ENCODE data around the gene CEP250. TPM values are rescaled to one million over a fixed set of nuclear protein-coding genes. Genes with fewer than 3 reads are reported as not detected.

Gene CEP250
- total RNA-seq, 1 donor from 2014 or later = 17.7 TPM

DNA sequence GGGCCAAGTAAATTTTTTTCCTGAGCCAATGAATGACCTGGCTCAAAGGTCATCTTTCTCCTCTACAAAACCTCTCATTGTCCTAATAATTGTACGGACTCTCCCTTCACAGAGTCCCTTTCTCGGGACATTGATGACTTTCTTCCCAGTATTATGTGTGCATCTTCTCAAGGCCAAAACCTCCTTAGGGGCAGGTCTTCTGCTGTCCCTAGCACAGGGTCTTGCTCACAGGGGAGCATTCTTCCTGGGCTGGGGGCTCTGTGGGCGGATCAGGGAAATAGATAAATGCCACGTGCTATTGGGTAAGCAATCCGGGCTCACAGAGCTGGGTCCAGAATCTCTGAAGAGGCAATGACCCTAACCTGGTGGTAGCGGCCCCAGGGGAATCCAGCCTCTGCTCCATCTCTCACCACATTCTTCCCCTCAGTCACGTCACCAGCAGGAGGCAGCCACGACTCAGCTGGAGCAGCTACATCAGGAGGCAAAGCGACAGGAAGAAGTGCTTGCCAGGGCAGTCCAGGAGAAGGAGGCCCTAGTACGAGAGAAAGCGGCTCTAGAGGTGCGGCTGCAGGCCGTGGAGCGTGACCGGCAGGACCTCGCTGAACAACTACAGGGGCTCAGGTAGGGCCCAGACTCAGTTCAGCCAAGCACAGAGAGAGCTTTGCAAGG lies 23.5 kb downstream of the CEP250 start:
- ATAC-seq (no peak), DNase-seq (no peak)
- intact Hi-C loops (cut with micrococcal nuclease) = no loop called here

DNA sequence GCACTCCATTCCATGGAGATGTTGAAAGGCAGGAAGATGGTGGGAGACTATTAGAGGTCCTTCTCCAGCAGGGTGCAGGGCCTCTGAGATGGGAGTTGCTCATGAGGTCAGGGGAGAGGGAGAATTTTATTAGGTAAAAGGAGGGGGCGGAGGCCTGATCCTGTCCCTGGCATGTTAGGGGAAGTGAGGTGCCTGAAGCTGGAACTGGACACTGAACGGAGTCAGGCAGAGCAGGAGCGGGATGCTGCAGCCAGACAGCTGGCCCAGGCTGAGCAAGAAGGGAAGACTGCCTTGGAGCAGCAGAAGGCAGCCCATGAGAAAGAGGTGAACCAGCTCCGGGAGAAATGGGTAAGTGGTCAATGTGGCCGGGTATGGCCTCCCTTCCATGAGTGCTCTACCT lies 24.4 kb downstream of the CEP250 start:
- DNase-seq = no peak
- intact Hi-C loops (cut with micrococcal nuclease) = no loop called here
- ATAC-seq = no peak

DNA sequence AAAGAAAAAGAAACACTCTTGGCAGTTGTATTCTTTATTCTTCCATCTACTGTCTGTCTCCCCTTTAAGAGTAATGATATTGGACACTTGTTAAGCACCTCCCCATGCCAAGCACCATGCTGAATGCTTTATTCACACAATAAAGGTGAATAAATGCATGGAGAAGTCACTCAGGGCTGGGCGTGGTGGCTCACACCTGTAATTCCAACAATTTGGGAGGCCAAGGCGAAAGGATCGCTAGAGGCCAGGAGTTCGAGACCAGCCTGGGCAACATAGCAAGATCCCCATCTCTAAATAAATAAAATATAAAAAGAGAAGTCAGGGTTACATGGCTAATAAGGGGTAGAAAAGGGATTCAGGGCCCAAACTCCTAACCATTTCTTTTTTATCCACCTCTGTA lies 32.1 kb downstream of the CEP250 start:
- ATAC-seq = no peak
- intact Hi-C loops (cut with micrococcal nuclease) = no loop called here
- no peak for DNase-seq

DNA sequence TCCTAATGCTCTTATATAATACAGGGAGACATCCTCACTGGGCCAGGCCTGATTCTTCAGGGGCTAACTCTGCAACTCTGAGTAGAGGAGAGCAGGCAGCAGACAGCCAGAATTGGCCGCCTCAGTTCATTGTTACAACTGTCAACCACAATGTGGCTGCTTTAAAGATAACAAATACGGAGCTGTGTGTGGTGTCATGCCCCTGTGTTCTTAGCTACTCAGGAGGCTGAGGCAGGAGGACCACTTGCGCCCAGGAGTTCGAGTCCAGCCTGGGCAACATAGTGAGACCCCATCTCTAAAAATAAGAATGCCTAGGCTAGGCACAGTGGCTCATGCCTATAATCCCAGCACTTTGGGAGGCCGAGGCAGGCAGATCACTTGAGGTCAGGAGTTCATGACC lies 34.3 kb downstream of the CEP250 start:
- intact Hi-C loops (cut with micrococcal nuclease) = no loop called here
- DNase-seq (no peak), ATAC-seq (no peak)

DNA sequence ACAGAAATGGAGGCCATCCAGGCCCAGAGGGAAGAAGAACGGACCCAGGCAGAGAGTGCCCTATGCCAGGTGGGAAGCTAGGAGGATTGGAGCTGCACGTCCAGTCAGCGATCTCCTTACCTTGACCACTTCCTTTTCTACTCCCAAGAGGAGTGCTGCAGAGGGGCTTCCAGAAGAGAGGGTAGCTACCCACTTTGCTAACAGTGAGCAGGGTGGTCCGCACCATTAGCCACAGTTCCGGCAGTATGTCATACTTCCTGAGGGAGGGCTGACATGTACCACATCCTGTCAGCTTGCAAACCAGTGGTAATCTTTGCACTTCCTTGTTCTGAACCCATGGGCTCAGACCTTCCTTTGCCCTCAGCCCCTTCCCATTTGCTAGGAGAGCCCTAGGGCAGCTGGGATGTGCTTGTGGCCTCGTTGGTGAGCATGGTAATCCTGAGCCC lies 35.4 kb downstream of the CEP250 start:
- ATAC-seq (peak; percentile 68), DNase-seq (no peak)
- intact Hi-C loops (cut with micrococcal nuclease) = no loop called here

DNA sequence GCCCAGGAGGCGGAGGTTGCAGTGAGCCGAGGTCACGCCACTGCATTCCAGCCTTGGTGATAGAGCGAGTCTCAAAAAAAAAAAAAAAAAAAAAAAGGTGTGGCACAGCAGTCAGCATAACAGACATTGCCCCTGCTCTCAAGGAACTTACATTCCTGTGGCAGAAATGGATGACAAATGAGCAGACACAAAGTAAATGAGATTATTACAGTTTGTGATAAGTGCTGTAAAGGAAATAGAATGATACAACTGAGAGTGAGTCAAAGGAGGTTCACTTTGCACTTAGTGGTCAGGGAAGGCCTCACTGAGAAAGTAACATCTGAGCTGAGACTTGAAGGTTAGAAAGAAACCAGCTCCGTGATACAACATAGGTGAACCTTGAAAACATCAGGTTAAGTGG lies 36.4 kb downstream of the CEP250 start:
- intact Hi-C loops (cut with micrococcal nuclease) = no loop called here
- no peak for ATAC-seq
- no peak for DNase-seq

DNA sequence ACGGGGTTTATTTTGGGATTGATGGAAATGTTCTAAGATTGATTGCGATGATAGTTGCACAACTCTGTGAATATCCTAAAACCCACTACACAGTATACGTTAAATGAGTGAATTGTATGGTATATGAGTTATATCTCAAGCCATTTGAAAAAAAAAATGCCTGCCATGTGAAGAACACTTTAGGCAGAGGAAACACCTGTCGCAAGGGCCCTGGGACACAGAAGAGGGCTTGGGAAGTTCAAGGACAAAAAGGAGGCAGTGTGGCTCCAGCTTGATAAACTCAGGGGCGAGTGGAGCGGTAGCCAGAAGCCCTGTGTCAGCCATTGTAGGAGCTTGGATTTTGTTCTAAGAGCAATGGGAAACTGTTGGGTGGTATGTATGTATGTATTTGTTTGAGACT lies 37.0 kb downstream of the CEP250 start:
- intact Hi-C loops (cut with micrococcal nuclease) = no loop called here
- ATAC-seq = no peak
- no peak for DNase-seq

DNA sequence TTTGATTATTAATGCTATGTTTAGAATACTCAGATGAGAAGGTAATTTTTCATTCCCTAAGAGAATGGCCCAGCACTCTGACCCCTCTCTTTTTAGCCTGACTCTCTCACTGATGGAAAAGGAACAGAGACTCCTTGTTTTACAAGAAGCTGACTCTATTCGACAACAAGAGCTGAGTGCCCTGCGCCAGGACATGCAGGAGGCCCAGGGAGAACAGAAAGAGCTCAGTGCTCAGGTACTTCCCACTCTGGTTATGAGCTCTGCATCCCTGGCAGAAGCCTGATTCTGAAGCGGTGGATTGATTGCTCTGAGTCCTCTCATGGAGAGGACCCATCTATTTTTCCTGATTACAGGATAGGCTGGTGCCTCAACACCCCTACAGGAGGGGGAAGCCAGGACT lies 41.1 kb downstream of the CEP250 start:
- no peak for ATAC-seq
- DNase-seq = no peak
- intact Hi-C loops (cut with micrococcal nuclease) = no loop called here

DNA sequence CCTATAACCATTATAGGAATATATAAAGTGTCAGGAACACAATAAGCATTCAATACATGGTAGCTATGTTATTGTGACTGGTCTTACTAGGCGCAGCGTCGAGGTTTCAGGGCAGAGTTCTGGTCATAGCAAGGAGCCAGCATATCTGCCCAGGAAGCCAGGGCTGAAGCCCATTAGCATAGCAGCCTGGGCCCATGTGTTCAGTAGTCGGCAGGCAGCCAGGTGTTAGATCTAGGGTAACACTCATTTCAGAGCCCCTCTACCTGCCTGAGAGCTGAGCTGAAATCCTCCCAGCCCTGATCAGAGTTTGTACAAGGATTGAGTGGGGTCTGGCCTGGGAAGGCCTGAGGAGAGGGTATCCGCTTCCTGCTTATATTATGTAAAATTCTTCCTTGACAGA lies 41.9 kb downstream of the CEP250 start:
- intact Hi-C loops (cut with micrococcal nuclease) = no loop called here
- DNase-seq (no peak), ATAC-seq (peak; percentile 43)

DNA sequence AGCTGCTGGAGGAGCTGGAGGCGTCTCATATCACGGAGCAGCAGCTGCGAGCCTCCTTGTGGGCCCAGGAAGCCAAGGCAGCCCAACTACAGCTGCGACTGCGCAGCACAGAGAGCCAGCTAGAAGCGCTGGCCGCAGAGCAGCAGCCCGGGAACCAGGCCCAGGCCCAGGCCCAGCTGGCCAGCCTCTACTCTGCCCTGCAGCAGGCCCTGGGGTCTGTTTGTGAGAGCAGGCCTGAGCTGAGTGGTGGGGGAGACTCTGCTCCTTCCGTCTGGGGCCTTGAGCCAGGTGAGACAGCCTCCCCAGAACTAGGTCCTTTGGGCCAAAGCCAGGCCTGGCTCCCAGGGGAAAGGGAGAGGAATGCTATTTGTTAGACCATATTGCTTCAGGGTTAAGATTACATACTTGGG lies 42.4 kb downstream of the CEP250 start:
- intact Hi-C loops (cut with micrococcal nuclease) = no loop called here
- DNase-seq = peak; percentile 88
- ATAC-seq = peak; percentile 97

DNA sequence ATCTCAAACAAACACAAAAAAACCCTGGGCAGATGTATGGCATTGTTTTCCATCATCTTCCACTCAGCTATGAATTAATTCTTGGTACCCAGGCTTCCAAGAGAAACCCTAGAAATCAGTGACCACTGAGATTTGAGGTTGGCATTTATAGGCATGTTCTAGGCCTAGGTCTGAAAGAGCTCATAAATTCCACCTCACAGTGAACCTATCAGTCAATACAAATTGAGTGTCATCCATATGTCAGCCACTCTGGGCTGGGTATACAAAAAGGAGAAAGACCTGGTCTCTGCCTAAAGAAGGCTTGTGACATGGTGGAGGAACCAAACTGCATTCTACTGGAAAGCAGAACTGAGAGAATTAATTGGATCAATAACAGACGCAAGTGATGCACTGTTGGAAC lies 43.9 kb downstream of the CEP250 start:
- no peak for ATAC-seq
- no peak for DNase-seq
- intact Hi-C loops (cut with micrococcal nuclease) = no loop called here

DNA sequence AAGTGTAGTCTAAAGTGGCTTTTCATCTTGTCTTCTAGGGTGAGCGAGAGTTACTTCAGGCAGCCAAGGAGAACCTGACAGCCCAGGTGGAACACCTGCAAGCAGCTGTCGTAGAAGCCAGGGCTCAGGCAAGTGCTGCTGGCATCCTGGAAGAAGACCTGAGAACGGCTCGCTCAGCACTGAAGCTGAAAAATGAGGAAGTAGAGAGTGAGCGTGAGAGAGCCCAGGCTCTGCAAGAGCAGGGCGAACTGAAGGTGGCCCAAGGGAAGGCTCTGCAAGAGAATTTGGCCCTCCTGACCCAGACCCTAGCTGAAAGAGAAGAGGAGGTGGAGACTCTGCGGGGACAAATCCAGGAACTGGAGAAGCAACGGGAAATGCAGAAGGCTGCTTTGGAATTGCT lies 47.0 kb downstream of the CEP250 start:
- intact Hi-C loops (cut with micrococcal nuclease) = no loop called here
- no peak for ATAC-seq
- DNase-seq = no peak

DNA sequence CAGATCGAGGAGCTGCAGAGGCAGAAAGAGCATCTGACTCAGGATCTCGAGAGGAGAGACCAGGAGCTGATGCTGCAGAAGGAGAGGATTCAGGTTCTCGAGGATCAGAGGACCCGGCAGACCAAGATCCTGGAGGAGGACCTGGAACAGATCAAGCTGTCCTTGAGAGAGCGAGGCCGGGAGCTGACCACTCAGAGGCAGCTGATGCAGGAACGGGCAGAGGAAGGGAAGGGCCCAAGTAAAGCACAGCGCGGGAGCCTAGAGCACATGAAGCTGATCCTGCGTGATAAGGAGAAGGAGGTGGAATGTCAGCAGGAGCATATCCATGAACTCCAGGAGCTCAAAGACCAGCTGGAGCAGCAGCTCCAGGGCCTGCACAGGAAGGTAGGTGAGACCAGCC lies 47.9 kb downstream of the CEP250 start:
- intact Hi-C loops (cut with micrococcal nuclease) = no loop called here
- no peak for ATAC-seq
- no peak for DNase-seq

DNA sequence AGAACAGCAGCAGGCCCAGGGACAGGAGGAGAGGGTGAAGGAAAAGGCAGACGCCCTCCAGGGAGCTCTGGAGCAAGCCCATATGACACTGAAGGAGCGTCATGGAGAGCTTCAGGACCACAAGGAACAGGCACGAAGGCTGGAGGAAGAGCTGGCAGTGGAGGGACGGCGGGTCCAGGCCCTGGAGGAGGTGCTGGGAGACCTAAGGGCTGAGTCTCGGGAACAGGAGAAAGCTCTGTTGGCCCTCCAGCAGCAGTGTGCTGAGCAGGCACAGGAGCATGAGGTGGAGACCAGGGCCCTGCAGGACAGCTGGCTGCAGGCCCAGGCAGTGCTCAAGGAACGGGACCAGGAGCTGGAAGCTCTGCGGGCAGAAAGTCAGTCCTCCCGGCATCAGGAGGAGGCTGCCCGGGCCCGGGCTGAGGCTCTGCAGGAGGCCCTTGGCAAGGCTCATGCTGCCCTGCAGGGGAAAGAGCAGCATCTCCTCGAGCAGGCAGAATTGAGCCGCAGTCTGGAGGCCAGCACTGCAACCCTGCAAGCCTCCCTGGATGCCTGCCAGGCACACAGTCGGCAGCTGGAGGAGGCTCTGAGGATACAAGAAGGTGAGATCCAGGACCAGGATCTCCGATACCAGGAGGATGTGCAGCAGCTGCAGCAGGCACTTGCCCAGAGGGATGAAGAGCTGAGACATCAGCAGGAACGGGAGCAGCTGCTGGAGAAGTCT lies 48.6 kb downstream of the CEP250 start:
- DNase-seq (peak; percentile 65), ATAC-seq (peak; percentile 66)
- intact Hi-C loops (cut with micrococcal nuclease) = no loop called here

DNA sequence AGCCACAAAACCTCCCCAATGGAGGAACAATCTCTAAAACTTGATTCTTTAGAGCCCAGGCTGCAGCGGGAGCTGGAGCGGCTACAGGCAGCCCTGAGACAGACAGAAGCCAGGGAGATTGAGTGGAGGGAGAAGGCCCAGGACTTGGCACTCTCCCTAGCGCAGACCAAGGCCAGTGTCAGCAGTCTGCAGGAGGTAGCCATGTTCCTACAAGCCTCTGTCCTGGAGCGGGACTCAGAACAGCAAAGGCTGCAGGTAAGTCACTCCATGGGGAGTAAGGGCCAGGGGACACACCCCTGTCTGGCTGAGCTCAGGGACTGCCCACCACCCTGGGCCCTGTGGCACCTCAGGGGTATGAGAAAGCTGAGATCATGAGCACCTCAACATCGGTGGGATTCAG lies 49.4 kb downstream of the CEP250 start:
- intact Hi-C loops (cut with micrococcal nuclease) = no loop called here
- DNase-seq = no peak
- no peak for ATAC-seq

DNA sequence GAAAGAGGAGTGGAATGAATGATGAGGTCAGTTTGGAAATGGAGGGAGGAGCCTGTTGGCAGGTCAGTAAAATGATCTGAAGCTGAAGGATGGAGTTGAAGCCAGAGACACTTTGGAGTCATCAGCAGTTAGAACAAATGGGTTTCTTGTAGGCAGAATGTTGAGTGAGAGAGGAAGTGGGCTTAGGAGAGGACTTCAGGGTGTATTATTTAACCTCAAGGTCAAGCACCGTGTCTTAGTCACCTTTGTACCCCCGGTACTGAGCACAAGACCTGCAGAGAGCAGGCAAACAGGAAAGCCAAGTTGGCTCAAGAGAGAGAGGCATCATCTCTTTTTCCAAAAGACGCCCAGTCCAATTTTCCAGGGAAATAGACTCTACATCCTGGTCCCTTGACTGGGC lies 50.8 kb downstream of the CEP250 start:
- no peak for DNase-seq
- intact Hi-C loops (cut with micrococcal nuclease) = no loop called here
- no peak for ATAC-seq

DNA sequence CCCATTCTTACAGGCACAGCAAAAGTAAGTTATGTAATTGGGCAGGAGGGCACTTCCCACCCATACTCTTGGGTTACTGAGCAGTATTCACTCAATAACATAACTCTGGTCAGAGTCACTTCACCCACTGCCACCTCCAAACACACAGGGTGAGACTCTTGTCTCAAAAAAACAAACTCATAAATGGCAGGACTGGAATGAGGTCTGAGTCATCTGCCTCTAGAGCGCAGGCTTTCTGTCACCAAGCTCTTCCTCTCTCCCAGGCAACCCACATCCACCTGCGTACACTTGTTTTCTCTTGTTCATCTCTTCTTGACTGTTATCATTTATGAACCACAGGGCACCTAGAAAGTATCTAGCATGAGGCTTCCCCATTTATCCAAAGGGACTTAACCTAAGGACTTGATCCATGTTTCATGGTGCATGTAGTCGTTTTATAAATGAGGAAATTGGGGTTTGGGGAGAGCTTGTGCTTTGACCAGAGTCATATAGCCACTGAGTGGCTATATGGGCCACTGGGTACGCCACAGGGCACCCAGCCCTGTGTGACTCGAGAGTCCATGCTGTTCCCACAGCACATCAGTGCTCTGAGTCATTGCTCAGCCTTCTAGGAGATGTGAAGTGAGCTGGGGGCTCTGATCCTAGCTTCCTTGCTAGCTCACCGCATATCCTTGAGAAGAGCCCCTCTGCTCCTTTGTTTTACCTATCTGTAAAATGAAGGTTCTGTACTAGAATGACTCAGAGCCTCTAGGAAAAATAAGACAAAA lies 51.7 kb downstream of the CEP250 start:
- ATAC-seq = no peak
- no peak for DNase-seq
- intact Hi-C loops (cut with micrococcal nuclease) = no loop called here

DNA sequence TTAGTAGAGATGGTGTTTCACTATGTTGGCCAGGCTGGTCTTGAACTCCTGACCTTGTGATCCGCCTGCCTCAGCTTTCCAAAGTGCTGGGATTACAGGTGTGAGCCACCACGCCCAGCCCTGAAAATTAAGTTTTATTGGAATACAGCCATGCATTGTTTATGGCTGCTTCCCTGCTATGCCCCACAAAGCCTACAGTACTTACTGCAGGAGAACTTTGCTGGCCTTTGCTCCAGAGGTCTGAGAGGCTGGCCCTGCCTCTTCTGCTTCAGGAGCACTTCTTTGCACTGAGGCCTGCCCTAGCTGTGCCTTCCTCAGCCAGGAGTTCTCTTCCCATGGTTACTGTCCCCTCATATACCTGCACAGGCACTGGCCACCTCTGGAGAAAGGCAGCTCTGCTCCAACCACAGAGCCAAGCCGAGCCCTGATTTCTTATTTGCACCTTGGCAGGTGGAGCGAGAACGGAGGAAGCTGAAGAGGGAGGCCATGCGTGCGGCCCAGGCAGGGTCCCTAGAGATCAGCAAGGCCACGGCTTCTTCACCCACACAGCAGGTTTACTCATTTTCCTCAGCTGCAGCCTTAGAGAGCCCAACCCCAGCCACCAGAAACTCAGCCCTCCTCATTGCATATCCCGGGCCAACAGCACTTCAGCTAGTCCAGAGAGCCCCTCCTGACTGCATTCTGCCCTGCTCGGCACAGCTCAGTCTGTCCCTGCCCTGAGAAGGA lies 53.3 kb downstream of the CEP250 start:
- ATAC-seq = no peak
- intact Hi-C loops (cut with micrococcal nuclease) = no loop called here
- no peak for DNase-seq

DNA sequence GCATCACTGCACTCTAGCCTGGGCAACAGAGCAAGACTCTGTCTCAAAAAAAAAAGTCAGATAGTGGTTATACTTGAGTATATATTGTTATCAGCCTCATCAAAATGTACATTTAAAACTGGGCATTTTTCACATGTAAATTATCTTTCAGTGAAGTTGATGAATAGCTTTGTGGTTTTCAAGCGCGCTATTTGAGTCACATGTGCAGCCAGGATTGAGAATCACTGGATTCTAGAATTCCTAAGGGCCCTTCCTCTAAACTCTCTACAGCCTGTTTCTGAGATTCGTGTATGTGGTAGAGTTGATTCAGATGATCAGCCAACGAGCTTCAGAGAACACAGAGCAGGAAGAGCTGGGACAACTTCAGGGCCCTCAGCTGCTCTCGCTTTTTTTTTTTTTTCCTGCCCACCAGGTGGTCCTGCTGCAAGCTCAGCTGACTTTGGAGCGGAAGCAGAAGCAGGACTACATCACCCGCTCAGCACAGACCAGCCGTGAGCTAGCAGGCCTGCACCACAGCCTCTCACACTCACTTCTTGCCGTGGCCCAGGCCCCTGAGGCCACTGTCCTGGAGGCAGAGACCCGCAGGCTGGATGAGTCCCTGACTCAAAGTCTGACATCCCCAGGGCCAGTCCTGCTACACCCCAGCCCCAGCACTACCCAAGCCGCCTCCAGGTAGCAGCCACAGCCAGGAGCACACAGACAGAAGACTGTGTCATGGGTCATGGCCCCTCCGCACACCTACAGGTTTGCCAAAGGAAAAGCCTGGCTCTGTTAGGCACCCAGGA lies 55.7 kb downstream of the CEP250 start:
- intact Hi-C loops (cut with micrococcal nuclease) = no loop called here

More for the DNA sequence above, 55.7 kb downstream of the CEP250 start:
- ATAC-seq (no peak), DNase-seq (no peak)
